GM18907 (cell line): ENCODE data around the gene PSMA6.
"Not testable (repeated sequence)": the region's sequence is repeated elsewhere in the genome, so short reads cannot be mapped to it uniquely, and the experiment has no call there.

ENCODE experiments used
- ATAC-seq: cut with Tn5 transposase; IDR thresholded peaks from one replicate; pipeline ENCODE4 v1.9.1; 2021; ENCODE audit warnings: mild to moderate bottlenecking, moderate library complexity; ENCODE audit not compliant: unreplicated experiment

Gene PSMA6

DNA sequence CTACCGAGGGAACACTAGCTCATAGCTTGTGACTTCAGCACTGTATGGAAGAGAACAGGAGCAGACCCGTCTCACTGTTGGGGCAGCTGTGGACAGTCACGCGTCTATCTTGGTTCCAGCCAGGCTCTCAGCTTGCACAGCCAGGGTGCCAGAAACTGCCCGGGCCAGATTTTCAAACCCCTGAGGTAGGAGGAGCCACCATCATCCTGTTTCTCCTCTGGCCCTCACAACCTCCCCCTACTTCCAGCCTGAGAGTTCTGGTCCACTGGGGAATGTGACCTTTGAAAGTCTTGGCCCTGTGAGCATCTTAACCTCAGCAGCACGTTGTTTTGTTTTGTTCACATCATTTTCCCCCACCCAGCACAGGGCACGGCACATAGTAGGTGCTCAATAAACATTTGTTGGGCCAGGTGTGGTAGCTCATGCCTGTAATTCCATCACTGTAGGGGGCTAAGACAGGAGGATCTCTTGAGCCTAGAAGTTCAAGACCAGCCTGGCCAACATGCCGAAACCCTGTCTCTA lies 50.4 kb downstream of the PSMA6 start:
- ATAC-seq: no peak

DNA sequence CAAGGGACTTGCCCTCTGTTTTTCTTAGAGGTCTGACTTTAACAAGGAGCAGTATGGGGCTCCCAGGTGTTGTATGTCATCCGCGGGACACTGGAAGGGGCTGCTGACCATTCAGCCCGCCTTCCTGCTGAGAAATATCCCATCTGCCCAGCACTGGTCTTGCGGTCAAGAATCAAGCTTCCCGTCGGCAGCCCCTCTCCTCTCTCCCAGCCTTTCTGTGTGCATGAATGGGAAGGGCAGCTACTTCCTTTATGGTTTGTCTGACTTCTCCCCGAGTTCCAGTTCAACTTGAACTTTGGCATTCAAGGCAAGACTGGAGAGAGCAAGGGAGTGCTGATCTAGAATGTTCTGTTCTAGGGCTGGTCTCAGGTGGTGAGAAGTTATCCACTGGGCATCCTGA lies 51.5 kb downstream of the PSMA6 start:
- ATAC-seq: no peak

DNA sequence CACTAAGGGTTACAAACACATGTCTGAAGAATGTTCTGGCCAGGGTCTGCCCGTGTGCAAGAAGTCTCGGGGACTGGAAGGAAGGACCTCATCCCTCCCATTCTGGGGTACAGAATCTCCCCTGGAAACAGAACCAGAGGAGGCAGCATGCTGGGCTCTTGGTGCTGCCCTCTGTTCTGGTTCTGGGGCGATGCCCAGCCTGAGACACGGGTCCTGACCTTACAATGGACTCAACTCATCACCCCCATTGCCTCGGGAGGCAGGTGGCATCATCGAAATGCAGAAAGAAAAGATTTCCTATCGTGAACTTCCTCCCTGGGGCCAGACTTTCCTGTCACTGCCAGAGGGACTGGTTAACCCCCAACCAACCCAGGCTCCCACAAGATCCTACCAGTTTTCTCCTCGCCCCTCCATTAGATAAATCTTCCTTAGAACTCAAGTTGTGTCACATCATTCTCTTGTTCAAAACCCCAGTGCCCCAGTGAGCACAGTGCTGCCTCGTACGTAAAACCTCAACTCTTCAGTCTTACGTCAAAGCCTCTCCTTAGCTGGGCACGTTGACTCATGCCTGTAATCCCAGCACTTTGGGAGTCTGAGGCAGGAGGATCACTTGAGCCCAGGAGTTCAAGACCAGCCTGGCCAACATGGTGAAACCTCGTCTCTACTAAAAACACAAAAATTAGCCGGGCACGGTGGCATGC lies 52.1 kb downstream of the PSMA6 start:
- no peak for ATAC-seq

DNA sequence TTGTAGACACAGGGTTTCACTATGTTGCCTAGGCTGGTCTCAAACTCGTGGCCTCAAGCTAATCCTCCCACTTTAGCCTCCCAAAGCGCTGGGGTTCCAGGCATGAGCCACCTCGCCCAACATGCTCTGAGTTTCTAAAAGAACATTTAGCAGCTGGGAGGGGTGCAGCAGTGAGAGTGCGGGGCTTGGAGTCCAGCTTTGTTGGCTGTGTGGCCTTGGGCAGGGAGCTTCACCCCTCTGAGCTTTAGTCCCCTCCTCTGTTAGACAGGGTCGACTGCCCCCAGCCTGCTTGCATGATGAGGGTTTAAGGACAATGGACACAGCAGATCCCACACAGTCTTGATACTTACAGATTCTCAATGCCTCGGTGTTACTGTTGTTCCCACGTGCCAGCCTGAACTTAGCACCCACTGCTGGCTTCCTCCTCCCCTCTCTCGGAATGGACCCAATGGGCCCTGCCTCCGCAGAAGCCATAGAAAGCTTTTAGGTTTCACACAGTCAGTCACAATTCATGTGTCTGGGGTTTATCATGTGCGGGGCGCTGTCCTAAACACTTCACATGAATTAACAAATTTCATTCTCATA lies 54.6 kb downstream of the PSMA6 start:
- no peak for ATAC-seq

DNA sequence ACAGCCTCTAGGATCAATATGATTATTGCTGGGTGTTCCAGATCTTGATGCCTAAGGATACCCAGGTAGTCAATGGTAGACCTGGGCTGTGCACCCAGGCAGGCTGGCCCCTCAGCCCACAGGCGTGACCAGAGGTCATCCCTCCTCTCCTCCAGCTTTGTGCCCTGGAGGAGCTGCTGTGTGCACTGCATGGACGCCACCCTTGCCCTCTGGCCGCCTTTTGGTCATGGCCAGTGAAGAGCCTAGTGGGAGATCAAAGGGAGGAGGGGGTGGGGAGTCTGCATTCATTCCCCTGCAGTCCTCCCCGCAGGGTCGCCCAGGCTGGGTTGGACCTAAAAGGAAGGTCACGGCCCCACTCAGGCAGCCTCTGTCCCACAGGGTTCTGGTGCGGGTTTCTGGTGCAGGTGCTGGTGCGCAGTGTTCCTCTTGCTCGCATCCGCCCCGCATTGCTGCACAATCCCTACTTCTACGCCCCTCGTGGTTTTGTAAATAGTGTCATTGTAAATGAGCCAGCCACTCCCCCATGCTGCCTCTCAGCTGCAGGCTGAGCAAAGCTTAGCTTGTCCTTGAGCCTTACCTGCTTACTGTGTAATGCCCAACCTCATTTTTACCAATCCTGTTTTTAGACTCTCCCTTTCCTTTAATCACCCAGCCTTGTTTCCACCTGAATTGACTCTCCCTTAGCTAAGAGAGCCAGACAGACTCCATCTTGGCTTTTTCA lies 55.3 kb downstream of the PSMA6 start:
- ATAC-seq: no peak

DNA sequence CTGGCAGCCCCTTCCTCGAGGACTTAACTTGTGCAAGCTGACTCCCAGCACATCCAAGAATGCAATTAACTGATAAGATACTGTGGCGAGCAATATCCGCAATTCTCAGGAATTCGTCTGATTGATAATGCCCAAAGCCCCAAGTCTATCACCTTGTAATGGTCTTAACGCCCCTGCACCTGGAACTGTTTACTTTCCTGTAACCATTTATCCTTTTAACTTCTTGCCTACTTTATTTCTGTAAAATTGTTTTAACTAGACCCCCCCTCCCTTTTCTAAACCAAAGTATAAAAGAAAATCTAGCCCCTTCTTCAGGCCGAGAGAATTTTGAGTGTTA lies 55.8 kb downstream of the PSMA6 start:
- ATAC-seq: not testable (repeated sequence)

DNA sequence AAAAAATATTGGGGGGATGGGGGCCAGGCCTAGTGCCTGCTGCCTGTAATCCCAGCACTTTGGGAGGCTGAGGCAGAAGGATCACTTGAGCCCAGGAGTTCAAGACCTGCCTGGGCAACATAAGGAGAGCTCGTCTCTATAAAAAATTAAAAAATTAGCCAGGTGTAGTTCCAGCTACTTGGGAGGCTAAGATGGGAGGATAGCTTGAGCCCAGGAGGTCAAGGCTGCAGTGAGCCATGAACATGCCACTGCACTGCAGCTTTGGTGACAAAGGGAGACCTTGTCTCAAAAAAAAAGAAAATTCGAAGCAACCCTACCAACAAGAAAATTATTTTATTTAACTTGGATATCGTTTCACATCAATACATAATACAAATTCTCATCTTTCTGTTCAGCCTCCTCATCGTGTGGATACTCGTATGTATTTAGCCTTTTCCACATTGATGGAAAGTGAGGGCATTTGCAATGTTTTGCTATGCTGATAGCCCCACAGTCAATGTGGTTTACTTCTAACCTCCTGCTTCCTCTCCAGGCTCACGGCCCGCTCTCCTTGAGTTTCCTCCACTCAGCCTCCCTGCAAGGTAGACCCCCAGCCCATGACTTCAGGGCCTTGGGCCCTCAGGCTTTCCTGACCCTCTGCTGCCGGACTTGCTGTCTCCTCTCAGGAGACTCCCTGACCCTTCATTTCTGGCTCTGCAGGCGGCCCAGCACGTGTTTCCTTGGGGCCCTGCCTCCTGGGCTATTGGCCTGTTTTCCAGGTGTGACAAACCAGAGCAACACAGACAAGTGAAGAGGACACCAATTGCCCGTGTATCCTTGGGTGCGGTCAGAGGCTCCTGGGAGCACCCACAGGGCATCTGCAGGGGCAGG lies 57.5 kb downstream of the PSMA6 start:
- ATAC-seq: no peak

DNA sequence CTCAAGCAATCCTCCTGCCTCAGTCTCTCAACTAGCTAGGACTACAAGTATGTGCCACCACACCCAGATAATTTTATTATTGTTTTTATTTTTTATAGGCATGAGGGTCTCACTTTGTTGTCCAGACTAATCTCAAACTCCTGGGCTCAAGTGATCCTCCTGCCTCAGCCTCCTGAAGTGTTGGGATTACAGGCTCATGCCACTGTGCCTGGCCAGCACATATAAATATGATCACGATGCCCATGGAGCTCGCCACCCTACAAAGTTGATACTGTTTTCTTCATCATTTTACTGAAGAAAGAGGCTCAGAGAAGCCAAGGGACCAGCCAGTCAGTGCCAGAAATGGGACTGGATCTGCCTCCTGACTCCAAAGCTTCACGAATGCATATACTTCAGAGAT lies 59.3 kb downstream of the PSMA6 start:
- ATAC-seq: no peak

DNA sequence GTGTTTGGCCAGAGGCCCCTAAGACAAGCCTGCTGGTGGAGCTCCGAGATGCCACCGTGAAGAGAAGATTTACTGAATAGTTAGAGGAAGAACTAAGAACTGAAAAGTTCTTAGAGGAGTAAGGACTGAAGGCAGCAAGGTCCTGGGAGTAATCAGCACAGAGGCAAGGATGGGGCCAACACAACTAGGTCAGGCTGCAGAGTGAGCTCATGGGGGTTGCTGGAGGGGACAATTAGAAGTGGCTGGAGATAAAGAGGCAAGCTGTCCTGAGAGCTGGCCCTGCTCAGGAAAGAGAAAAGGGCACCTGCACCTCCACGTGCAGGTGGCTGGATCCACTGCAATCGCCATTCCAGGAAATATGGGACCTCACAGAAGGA lies 59.7 kb downstream of the PSMA6 start:
- ATAC-seq: no peak

DNA sequence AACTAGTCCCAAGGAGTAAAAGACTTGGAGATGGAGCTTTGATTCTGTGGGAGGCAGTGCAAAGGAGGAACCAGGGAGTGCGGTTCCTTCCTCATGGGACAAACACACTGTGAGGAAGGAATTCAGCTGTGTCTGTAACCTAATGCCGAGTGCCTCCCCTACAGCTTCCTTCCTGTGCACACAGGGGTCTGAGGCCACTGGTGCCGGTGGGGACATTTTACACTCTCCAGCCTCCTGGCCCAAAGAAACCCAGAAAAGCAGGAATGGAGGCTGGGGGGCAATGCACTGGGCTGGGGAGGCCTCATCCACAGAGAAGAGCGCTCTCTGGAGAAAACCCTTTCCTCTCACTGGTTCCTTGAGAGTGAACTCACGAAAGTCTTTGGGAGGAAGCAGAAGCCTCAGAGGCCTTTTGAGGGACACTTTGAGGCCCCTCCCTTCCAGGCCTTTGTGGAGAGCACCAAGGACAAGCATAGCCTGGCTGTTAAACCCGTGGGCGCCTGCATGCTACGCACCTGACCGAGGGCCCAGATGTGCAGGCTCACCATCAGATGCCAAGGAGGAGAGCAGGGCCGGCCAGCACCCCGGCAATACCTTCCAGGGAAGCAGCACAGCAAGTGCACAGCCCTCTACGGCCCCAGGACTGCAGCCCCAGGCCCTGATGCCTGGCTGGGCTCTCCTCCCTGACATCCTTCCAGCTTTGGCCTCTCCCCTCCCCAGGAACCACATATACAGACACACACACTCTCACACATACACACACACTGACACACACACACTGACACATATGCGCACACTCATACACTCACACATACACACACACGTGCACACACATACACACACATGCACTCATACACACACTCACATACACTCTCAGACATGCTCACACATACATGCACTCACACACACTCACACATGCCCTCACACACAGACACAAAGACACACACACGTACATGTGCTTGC lies 60.4 kb downstream of the PSMA6 start:
- ATAC-seq: no peak

DNA sequence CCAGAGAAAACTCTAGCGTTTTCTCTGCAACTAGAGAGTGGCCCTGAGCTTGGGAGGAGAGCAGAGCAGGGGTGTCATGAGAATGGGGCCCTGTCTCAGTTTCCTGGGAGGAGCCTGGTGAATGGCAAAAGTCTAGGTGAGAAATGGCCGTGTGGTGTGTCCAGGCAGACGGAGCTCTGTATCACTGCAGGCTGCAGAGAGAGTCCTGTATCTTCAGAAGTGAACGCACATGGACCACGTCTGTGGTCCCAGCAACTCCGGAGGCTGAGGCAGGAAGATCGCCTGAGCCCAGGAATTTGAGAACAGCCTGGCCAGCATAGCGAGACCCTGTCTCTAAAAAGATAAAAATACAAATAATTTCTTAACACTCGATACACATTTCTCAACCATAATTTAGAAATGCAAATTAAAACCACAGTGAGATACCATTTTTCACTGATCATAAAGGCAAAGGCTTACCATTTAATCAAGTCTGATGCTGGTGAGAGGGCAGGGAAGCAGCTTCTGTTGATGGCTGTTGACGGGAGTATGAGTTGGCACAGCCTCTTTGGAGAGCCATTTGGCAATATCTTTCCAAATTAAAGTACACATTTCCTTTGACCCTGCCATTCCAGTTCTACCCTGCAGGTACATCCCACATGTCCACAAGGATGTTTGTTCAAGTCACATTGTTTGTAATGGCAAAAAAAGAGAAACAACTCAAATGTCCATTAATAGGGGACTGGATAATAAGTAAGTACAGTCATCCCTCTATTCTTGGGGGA lies 61.4 kb downstream of the PSMA6 start:
- no peak for ATAC-seq

DNA sequence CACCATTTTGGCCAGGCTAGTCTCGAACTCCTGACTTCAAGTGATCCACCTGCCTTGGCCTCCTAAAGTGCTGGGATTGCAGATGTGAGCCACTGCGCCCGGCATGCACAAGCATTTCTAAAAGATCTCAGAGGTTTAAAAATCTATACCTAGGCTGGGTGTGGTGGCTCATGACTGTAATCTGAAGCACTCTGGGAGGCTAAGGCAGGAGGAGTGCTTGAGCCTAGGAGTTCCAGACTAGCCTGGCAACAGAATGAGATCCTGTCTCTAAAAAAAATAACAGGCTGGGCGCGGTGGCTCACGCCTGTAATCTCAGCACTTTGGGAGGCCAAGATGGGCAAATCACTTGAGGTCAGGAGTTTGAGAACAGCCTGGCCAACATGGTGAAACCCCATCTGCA lies 63.1 kb downstream of the PSMA6 start:
- ATAC-seq: not testable (repeated sequence)

DNA sequence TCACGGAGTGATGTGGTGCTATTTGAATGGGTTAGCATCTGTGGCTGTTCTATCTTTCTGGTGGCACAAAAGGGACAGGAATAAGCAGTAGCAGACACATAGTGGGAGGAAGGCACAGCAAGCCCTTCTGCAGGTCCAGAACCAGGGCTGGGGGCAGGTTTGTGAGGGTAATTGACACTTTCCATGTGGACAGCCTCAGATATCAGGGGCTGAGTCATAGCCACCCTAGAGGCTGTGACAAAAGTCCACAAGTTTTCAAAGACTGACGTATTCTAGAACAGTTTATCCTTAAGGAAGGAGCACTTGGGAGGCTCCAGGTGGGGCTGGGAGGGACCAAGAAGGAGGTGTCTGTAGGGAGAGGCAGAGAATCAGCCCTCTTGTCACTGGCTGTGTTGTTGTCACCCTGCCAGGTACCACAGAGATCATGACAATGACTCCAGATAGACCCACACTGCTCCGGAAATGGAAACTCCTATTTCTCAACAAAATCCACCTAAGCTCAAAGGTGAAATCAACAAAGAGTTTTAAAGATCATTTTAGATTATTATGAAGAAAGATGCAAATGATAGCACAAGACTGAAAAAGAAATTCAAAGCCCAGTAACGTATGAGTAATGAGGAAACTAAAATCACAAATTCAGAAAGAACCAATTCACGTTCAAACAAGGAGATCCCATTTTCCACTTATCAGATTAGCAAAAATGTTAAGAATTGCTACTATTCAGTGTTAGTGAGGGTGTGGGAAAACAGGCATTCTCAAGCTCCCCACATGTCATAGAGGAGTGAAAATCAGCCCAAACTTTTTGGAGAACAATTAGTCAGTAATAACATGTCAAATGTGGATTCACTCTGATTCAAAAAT lies 64.0 kb downstream of the PSMA6 start:
- no peak for ATAC-seq

DNA sequence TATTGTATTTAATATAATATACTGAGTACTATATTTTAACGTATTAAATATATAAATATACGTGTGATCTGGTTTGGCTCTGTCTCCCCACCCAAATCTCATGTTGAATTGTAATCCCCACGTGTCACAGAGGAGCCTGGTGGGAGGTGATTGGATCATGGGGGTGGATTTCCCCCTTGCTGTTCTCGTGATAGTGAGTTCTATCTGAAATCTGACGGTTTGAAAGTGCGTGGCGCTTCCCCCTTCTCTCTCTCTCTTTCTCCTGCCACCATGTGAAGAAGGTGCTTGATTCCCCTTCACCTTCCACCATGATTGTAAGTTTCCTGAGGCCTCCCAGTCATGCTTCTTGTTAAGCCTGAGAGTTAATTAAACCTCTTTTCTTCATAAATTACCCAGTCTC lies 67.5 kb downstream of the PSMA6 start:
- not testable (repeated sequence) for ATAC-seq

DNA sequence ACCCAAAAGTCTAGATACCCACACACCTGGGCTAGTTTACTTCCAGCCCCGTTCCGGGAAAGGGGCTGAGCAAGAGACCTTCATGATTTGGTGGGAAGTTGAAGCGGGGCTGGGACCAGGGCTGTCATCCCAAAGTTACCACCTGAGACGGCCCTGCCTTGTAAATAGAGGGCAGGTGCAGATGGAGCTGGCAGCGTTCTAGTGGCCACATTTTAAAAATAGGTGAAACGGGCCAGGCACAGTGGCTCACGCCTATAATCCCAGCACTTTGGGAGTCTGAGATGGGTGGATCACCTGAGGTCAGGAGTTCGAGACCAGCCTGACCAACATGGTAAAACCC lies 68.9 kb downstream of the PSMA6 start:
- ATAC-seq: no peak

DNA sequence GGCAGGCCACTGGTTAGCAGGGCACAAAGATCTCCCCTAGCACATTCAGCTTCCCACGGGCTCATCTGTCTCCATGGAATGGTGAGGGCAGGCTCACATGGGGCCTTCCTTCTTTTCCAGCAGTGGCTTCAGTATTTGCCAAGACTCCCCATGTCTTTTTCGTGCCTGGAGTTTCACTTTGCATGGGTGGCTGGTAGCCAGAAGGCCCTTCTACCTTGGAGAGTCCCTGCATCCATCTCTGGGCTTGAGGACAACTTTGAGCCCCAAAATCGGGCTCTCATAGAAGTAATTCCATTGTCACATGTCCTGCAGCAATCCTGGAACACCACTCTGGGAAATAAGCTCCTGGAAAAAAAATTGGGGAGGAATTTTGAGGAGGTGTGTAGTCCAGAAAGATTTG lies 70.3 kb downstream of the PSMA6 start:
- ATAC-seq: no peak

DNA sequence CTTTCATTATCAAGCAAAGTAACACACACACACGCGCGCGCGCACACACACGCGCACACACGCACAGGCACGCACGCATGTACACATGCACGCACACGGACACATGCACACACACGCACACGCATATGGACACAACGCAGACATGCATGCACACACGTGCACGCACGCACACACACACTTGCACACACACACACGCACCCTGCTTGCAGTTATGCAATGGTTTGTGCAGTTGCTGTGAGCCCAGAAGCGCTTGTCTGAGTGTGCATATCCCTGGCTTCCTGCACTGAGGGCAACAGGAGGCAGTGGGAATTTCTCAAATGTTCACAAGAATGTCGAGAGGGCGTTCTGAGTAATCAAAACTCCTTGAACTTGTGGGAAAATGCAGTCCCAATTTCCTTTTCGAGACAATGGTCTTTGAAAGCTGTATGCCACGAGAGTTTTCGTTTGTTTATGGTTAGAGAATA lies 70.8 kb downstream of the PSMA6 start:
- no peak for ATAC-seq
